Left lung (tissue), 10 donors: ENCODE measurements around the gene NSD2. TPM values are rescaled to one million over a fixed set of nuclear protein-coding genes. Genes with fewer than 3 reads are reported as not detected.
"Not testable (repeated sequence)": the region's sequence is repeated elsewhere in the genome, so short reads cannot be mapped to it uniquely, and the experiment has no call there.

Experiments used
- ATAC-seq: fragments of 200-7000 bp; cut with Tn5 transposase; one replicate; pipeline ENCODE4 v1.9.1; 2020; ENCODE audit warnings: moderate library complexity
- DNase-seq, 4 donors: peaks; one replicate each; pipeline ENCODE4 v3.0.0-alpha.2; 2013 to 2020
- H3K27ac ChIP-seq, 2 donors: fragments of 200-600 bp; sonication (generic) in 1 of 2; one replicate each; pipeline versions ENCODE4 v1.5.0 to v1.8.0; 2020 to 2021
- H3K27me3 ChIP-seq, 2 donors: fragments of 200-600 bp; sonication (generic) in 1 of 2; one replicate each; pipeline versions ENCODE4 v1.5.0 to v1.8.0; 2020 to 2021
- H3K36me3 ChIP-seq, 2 donors: fragments of 200-600 bp; sonication (generic) in 1 of 2; one replicate each; pipeline versions ENCODE4 v1.5.0 to v1.8.0; 2020 to 2021
- H3K4me1 ChIP-seq, 2 donors: fragments of 200-600 bp; one replicate each; pipeline ENCODE4 v1.8.0; 2021
- H3K4me3 ChIP-seq, 2 donors: fragments of 200-600 bp; sonication (generic) in 1 of 2; one replicate each; pipeline versions ENCODE4 v1.5.0 to v1.8.0; 2020 to 2021; ENCODE audit warnings: mild to moderate bottlenecking in 1 of 2
- H3K9me3 ChIP-seq, 2 donors: fragments of 200-600 bp; sonication (generic) in 1 of 2; one replicate each; pipeline versions ENCODE4 v1.5.0 to v1.8.0; 2020 to 2021
- CTCF ChIP-seq, 2 donors: fragments of 200-600 bp; sonication (generic) in 1 of 2; IDR thresholded peaks; one replicate each; pipeline versions ENCODE4 v1.5.0 to v1.8.0; 2021; ENCODE audit warnings: antibody characterized with exemption in 2 of 2
- intact Hi-C, 2 donors: fragments of 100-400 bp; cut with DNase I; formaldehyde crosslinking; loops; one replicate each; pipeline versions ENCODE4 v1.11.2 to v1.14.2; 2022
- polyA plus RNA-seq, 6 donors: library from polyadenylated mRNA; unstranded; fragments of 120-200 nt; gene quantifications; one replicate each; pipeline ENCODE4 v1.2.1, GENCODE V29; 2013; ENCODE audit not compliant: insufficient read length in 6 of 6
- total RNA-seq, 2 donors: library from RNA; stranded (reverse); fragmentation: NEBNext Ultra II Directional; extraction: Animal tissue kit (Norgen Biotek cat#: 25700); gene quantifications; one replicate each; pipeline ENCODE4 v1.2.1, GENCODE V29; 2021
- donor health status: DM: no; HTN: yes; CAD: no.
- donor health status: DM: no; HTN: no; CAD: no.

NSD2 gene
- total and polyA plus RNA-seq, 8 donors: 53.6 to 93.8 (median 80.0) TPM

- Histone ChIP-seq H3K9me3 (no peaks in the 10 kb centered on the region), H3K4me1 (no peaks in the 10 kb centered on the region), H3K4me3 (no peak overlapping the region), H3K27me3 (no peaks in the 10 kb centered on the region), H3K27ac (no peak overlapping the region), H3K36me3 (peaks cover 0 to 59% of the 10 kb centered on the region in 2 donors)
- DNase-seq (no peak), ATAC-seq (no peak)
- intact Hi-C loops: no loop called here
- no peak for TF ChIP-seq CTCF (IDR thresholded peaks at IDR 0.05)
Measured at GRCh38 chr4:1904042-1904441, 32.8 kb downstream of the NSD2 start.

GRCh38 chr4:1907848-1908525, 36.8 kb downstream of the NSD2 start:
- Histone ChIP-seq H3K9me3 (no peaks in the 10 kb centered on the region), H3K36me3 (peaks cover 0 to 35% of the 10 kb centered on the region in 2 donors), H3K4me1 (no peaks in the 10 kb centered on the region), H3K4me3 (no peak overlapping the region), H3K27me3 (no peaks in the 10 kb centered on the region), H3K27ac (no peak overlapping the region)
- intact Hi-C loops: no loop called here
- DNase-seq (no peak), ATAC-seq (peak; percentile 37)
- no peak for TF ChIP-seq CTCF (IDR thresholded peaks at IDR 0.05)

DNA sequence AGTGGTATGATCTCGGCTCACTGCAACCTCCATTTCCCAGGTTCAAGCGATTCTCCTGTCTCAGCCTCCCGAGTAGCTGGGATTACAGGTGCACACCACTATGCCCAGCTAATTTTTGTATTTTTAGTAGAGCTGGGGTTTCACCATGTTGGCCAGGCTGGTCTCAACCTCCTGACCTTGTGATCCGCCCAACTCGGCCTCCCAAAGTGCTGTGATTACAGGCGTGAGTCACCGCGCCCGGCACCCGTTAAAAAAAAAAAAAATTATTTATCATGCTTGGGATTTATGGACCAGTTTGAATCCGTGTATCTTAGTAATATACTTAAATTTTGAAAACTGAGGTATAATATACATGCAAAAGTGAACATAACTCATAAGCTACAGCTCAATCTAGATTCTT, 38.5 kb downstream of the NSD2 start:
- H3K27ac ChIP-seq, H3K4me3 ChIP-seq, H3K4me1 ChIP-seq, H3K27me3 ChIP-seq, H3K9me3 ChIP-seq, ATAC-seq, intact Hi-C loops, DNase-seq: not testable (repeated sequence)
- peaks cover 0 to 25% of the 10 kb centered on the region in 2 donors for H3K36me3 ChIP-seq

- peak; percentile 14 to 31 for TF ChIP-seq CTCF (IDR thresholded peaks at IDR 0.05)
- DNase-seq (peak in 1 of 4 donors; percentile 47), ATAC-seq (peak; percentile 80)
- Histone ChIP-seq H3K4me1 (no peaks in the 10 kb centered on the region), H3K9me3 (no peaks in the 10 kb centered on the region), H3K4me3 (no peak overlapping the region), H3K27ac (no peak overlapping the region), H3K27me3 (no peaks in the 10 kb centered on the region), H3K36me3 (peaks cover 0 to 15% of the 10 kb centered on the region in 2 donors)
- intact Hi-C loops: no loop called here
Measured at GRCh38 chr4:1910643-1911042, 39.5 kb downstream of the NSD2 start.

- DNase-seq, H3K4me3 ChIP-seq, H3K27ac ChIP-seq, ATAC-seq, H3K4me1 ChIP-seq, intact Hi-C loops, H3K27me3 ChIP-seq, H3K9me3 ChIP-seq: not testable (repeated sequence)
- peaks cover 0 to 17% of the 10 kb centered on the region in 2 donors for H3K36me3 ChIP-seq
Measured at GRCh38 chr4:1911316-1911715, 40.1 kb downstream of the NSD2 start.

DNA sequence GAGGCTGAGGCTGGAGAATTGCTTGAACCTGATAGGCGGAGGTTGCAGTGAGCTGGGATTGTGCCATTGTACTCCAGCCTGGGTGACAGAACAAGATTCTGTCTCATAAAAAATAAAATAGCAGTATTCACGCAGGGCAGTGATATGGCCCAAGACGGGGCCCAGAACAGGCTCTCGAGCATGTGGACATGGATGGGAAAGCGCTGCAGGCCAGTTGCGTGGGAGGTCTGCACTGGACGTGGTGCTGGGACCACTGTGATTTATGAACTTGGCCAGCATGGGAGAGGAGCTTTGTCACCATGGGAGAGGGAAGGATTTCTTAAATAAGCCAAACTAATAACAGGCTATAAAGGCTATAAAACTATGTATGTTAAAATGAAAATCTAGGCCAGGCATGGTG, 51.6 kb downstream of the NSD2 start:
- DNase-seq (no peak), ATAC-seq (no peak)
- H3K27ac ChIP-seq: no peak overlapping the region
- H3K4me3 ChIP-seq: no peak overlapping the region
- no peak for TF ChIP-seq CTCF (IDR thresholded peaks at IDR 0.05)
- H3K9me3 ChIP-seq: no peaks in the 10 kb centered on the region
- H3K4me1 ChIP-seq: peaks cover 0 to 2% of the 10 kb centered on the region in 2 donors
- no peaks in the 10 kb centered on the region for H3K27me3 ChIP-seq
- intact Hi-C loops: no loop called here
- peaks cover 0 to 51% of the 10 kb centered on the region in 2 donors for H3K36me3 ChIP-seq
